Gastrocnemius medialis (tissue), 4 donors: ENCODE data around the gene LSM11. TPM values are rescaled to one million over a fixed set of nuclear protein-coding genes. Genes with fewer than 3 reads are reported as not detected.

ENCODE experiments used
- ATAC-seq, 2 donors: fragments of 150-250 bp; one replicate each; pipeline ENCODE4 v1.9.1; 2016
- DNase-seq, 2 donors: peaks; one replicate each; pipeline ENCODE4 v3.0.0-alpha.2; 2019
- H3K27ac ChIP-seq, 4 donors: fragments of 200-600 bp; sonication (generic); 1 replicate in 1 of 4; 2 replicates in 3 of 4; pipeline ENCODE4 v1.5.1; 2016 to 2018; ENCODE audit warnings: mild to moderate bottlenecking in 2 of 4, moderate library complexity in 1 of 4
- H3K27me3 ChIP-seq, 3 donors: fragments of 200-600 bp; sonication (generic) in 2 of 3; 1 replicate in 1 of 3; 2 replicates in 2 of 3; pipeline versions ENCODE4 v1.5.1 to v1.6.0; 2016 to 2019; ENCODE audit warnings: mild to moderate bottlenecking in 1 of 3, moderate library complexity in 1 of 3
- H3K36me3 ChIP-seq, 2 donors: fragments of 200-600 bp; sonication (generic) in 1 of 2; one replicate each; pipeline ENCODE4 v1.5.1; 2017 to 2018
- H3K4me1 ChIP-seq, 2 donors: fragments of 200-600 bp; sonication (generic) in 1 of 2; one replicate each; pipeline ENCODE4 v1.5.1; 2016 to 2017; ENCODE audit warnings: mild to moderate bottlenecking in 2 of 2
- H3K4me3 ChIP-seq, 4 donors: fragments of 200-600 bp; sonication (generic) in 3 of 4; 1 replicate in 1 of 4; 2 replicates in 3 of 4; pipeline ENCODE4 v1.5.1; 2016 to 2019; ENCODE audit warnings: mild to moderate bottlenecking in 2 of 4
- H3K9me3 ChIP-seq, 3 donors: fragments of 200-600 bp; sonication (generic) in 2 of 3; 1 replicate in 1 of 3; 2 replicates in 2 of 3; pipeline ENCODE4 v1.5.1; 2016 to 2019
- POLR2A ChIP-seq, 2 donors: fragments of 450-650 bp; IDR thresholded peaks; one replicate each; pipeline ENCODE4 v1.6.1; 2017; ENCODE audit warnings: antibody characterized with exemption in 2 of 2, mild to moderate bottlenecking in 2 of 2, moderate library complexity in 2 of 2
- in situ Hi-C, 4 donors: fragments of 200-750 bp; cut with MboI; loops; one replicate each; pipeline versions ENCODE4 v1.15.0 to v1.8.0; 2017; ENCODE audit warnings: low sequenced_read_pairs in 4 of 4
- intact Hi-C: fragments of 100-400 bp; cut with DNase I; formaldehyde crosslinking; loops from one replicate; pipeline ENCODE4 v1.15.1; 2023; ENCODE audit warnings: low total_unique reads
- total RNA-seq, 4 donors: library from RNA; depleted of rRNA; stranded (reverse); fragments of >200 nt; gene quantifications; one replicate each; pipeline versions ENCODE4 v1.1.0 to v1.2.3, GENCODE V29; 2016
- TF ChIP-seq, protein P1 (sequence below), 5 experiments: fragments of 450-650 bp in 3 of 5; fragments of 200-600 bp in 2 of 5; sonication (generic) in 2 of 5; IDR thresholded peaks in 4 of 5; conservative IDR thresholded peaks in 1 of 5; 1 replicate in 4 of 5; 2 replicates in 1 of 5; pipeline ENCODE4 v1.5.1; 2016 to 2019; ENCODE audit warnings: antibody characterized with exemption in 5 of 5, mild to moderate bottlenecking in 3 of 5, moderate library complexity in 3 of 5

The LSM11 gene
- total RNA-seq, 4 donors from 2014 or later, result 0.95 to 1.9 (median 1.2) TPM

DNA sequence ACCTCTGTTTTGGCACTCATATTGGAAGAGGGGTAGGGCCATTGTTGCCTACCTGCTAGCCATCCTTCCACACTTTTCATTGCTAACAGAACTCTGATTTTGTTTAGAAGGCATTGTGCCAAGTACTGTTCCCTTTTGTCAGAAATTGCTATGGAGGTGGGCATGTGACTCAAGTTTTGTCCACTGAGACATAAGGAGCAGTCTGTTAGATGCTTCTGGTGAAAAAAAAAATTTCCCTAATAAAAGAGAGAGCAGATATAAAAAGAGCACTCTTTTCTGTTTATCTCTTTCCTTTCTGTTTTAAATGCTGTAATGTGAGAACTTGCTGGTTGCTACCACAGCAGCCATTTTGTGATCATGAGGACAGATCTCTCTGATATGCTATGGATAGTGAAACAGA, 34.2 kb upstream of the LSM11 start:
- Histone ChIP-seq H3K27me3 (no peaks in the 10 kb centered on the region), H3K36me3 (no peaks in the 10 kb centered on the region), H3K9me3 (no peaks in the 10 kb centered on the region), H3K27ac (no peak overlapping the region), H3K4me3 (no peak overlapping the region), H3K4me1 (no peaks in the 10 kb centered on the region)
- ATAC-seq (no peak), DNase-seq (no peak)
- in situ Hi-C loops, result loop anchor here in 1 of 4 donors (25.0 kb wide), 1 partner anchor 272 kb away; no protein-coding TSS in a partner anchor
- intact Hi-C loops, result no loop called here
- no peak for TF ChIP-seq POLR2A (IDR thresholded peaks at IDR 0.05)
- TF ChIP-seq, protein P1, sequence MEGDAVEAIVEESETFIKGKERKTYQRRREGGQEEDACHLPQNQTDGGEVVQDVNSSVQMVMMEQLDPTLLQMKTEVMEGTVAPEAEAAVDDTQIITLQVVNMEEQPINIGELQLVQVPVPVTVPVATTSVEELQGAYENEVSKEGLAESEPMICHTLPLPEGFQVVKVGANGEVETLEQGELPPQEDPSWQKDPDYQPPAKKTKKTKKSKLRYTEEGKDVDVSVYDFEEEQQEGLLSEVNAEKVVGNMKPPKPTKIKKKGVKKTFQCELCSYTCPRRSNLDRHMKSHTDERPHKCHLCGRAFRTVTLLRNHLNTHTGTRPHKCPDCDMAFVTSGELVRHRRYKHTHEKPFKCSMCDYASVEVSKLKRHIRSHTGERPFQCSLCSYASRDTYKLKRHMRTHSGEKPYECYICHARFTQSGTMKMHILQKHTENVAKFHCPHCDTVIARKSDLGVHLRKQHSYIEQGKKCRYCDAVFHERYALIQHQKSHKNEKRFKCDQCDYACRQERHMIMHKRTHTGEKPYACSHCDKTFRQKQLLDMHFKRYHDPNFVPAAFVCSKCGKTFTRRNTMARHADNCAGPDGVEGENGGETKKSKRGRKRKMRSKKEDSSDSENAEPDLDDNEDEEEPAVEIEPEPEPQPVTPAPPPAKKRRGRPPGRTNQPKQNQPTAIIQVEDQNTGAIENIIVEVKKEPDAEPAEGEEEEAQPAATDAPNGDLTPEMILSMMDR (IDR thresholded peaks at IDR 0.05 in 4 of 5, conservative IDR thresholded peaks at IDR 0.05 in 1 of 5), result no peak

DNA sequence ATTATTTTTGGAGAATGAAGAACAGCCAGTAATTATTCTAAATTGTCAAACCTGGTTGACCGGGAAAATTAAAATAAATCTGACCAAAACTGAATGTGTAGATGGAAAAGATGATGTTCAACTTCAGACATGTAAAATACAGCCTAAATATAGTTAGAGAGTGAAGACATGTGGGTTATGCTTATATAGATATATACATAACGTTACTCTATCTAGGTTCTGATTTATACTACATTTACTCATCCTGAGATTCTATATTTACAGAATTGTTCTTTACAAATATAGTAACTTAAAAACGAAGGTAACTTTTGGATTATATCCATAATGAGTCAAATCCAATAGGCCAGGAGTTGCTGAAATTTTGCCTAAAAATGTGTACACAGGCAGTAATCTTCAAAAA, 33.1 kb upstream of the LSM11 start:
- TF ChIP-seq, protein P1 (IDR thresholded peaks at IDR 0.05 in 4 of 5, conservative IDR thresholded peaks at IDR 0.05 in 1 of 5), result no peak
- TF ChIP-seq POLR2A (IDR thresholded peaks at IDR 0.05), result no peak
- no peak for DNase-seq
- no peak overlapping the region for H3K4me3 ChIP-seq
- intact Hi-C loops (no loop called here), in situ Hi-C loops (loop anchor here in 3 of 4 donors (10.0 to 25.0 kb wide), 3 partner anchors 273 to 386 kb away; no protein-coding TSS in a partner anchor)
- H3K27me3 ChIP-seq, result no peaks in the 10 kb centered on the region
- no peak for ATAC-seq
- no peak overlapping the region for H3K27ac ChIP-seq
- no peaks in the 10 kb centered on the region for H3K9me3 ChIP-seq
- H3K4me1 ChIP-seq, result no peaks in the 10 kb centered on the region
- no peaks in the 10 kb centered on the region for H3K36me3 ChIP-seq

DNA sequence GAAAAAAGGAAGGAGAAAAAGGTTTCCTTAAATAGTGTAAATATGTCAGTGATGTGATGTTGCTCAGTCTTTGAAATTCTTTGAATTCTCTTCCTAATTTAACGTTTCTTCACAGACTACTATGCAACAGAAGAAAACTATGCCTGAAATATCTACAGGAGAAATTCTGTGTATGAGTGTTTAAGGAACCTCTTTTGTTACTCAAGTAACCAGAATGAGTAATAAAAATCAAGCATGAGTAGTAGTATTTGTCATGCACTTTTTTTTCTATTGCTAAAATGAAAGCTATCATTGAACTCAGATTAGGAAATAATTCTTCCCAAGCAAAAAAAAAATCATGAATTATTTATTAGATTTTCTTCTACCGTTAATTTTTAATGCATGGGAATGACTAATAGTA, 32.6 kb upstream of the LSM11 start:
- ATAC-seq (no peak), DNase-seq (no peak)
- Histone ChIP-seq H3K27ac (no peak overlapping the region), H3K9me3 (no peaks in the 10 kb centered on the region), H3K4me1 (no peaks in the 10 kb centered on the region), H3K36me3 (no peaks in the 10 kb centered on the region), H3K4me3 (no peak overlapping the region), H3K27me3 (no peaks in the 10 kb centered on the region)
- in situ Hi-C loops (loop anchor here in 3 of 4 donors (10.0 to 25.0 kb wide), 3 partner anchors 274 to 386 kb away; no protein-coding TSS in a partner anchor), intact Hi-C loops (no loop called here)
- no peak for TF ChIP-seq POLR2A (IDR thresholded peaks at IDR 0.05)
- TF ChIP-seq, protein P1 (IDR thresholded peaks at IDR 0.05 in 4 of 5, conservative IDR thresholded peaks at IDR 0.05 in 1 of 5), result no peak

DNA sequence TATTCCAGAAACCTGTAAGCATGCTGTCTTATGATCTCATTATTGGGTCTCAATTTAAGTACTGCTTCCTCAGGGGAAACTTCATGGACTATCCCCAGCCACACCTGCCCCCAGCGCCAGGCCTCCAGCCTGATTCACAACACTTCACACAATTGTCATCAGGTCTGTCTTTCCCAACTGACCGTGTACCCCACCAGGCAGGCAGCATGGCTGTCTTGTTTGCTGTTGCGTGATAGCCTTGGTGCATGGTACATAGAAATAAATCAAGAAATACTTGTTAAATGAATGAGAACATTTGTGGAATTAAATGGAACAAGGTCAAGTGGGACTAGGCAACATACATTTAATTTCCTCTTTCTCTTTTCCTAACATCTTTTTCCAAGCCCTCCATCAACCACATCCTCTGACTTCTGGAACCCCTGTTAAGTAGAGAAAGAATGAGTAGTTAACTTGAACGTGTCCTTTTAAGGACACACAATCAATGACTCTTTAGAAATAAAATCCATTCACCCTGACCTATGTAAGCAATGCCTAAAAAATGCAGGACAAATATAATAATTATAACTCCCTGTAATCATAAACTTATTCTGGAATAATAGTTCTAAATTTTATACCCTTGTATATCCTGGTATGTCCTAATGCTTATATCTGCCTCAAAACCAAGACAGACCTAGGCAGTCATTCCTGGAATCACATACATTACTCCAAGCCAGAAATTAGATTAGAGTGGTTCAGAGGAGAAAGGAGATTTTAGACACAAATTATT, 29.5 kb upstream of the LSM11 start:
- TF ChIP-seq, protein P1 (IDR thresholded peaks at IDR 0.05 in 4 of 5, conservative IDR thresholded peaks at IDR 0.05 in 1 of 5), result no peak
- no peak for TF ChIP-seq POLR2A (IDR thresholded peaks at IDR 0.05)
- intact Hi-C loops, result no loop called here
- no peak overlapping the region for H3K27ac ChIP-seq

More for the DNA sequence above, 29.5 kb upstream of the LSM11 start:
- H3K9me3 ChIP-seq, result no peaks in the 10 kb centered on the region
- peaks cover 0 to 3% of the 10 kb centered on the region in 2 donors for H3K4me1 ChIP-seq
- ATAC-seq (no peak), DNase-seq (no peak)
- H3K27me3 ChIP-seq, result no peaks in the 10 kb centered on the region
- H3K36me3 ChIP-seq, result no peaks in the 10 kb centered on the region
- no peak overlapping the region for H3K4me3 ChIP-seq
- in situ Hi-C loops, result loop anchor here in 3 of 4 donors (10.0 to 25.0 kb wide), 3 partner anchors 277 to 389 kb away; no protein-coding TSS in a partner anchor
